GM23338 (cell line): ENCODE results near the gene PIP5K1C.

Experiments
- STAT1 ChIP-seq: IDR thresholded peaks from one replicate; pipeline ENCODE4 v1.6.1; 2016; ENCODE audit warnings: antibody characterized with exemption; ENCODE audit not compliant: unreplicated experiment
- TF ChIP-seq, protein P1 (sequence below), 2 experiments: fragments of 200-600 bp in 1 of 2; sonication (generic) in 1 of 2; conservative IDR thresholded peaks; 2 replicates each; pipeline versions ENCODE4 v1.5.1 to v1.6.1; 2016 to 2017; ENCODE audit warnings: antibody characterized with exemption in 2 of 2, low read depth in 2 of 2, mild to moderate bottlenecking in 2 of 2, moderate library complexity in 1 of 2

DNA sequence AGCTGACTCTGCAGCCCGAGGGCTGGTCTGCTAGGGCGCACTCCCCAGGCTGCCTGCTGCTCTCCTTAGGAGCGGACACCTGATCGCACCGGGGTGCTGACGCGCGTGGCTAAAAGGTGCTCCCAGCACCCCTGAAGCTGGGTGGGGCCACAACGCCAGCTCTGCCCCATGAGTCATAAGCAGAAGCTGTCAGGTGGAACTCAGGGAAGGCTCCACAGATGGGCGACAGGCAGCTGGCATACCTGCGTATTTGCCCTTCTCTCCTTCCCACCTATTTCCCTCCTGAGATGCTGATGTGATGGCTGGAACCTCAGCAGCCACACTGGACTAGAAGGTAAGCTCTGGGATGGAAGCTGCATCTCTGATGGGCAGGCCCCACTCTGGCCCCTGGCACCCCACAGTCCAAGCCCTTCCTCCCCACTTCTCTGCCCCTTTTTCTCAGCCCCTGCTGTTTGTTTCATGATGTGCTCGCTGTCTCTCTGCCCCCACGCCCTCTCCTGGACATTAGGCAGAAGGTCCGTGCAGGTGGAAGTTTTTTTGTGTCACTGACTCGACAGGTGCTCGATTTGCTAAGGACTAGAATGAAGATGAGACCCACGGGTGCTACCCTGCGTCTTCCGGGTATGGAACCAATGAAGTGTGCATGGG is 43.4 kb downstream of the PIP5K1C start:
- TF ChIP-seq STAT1, result no peak
- TF ChIP-seq, protein P1, sequence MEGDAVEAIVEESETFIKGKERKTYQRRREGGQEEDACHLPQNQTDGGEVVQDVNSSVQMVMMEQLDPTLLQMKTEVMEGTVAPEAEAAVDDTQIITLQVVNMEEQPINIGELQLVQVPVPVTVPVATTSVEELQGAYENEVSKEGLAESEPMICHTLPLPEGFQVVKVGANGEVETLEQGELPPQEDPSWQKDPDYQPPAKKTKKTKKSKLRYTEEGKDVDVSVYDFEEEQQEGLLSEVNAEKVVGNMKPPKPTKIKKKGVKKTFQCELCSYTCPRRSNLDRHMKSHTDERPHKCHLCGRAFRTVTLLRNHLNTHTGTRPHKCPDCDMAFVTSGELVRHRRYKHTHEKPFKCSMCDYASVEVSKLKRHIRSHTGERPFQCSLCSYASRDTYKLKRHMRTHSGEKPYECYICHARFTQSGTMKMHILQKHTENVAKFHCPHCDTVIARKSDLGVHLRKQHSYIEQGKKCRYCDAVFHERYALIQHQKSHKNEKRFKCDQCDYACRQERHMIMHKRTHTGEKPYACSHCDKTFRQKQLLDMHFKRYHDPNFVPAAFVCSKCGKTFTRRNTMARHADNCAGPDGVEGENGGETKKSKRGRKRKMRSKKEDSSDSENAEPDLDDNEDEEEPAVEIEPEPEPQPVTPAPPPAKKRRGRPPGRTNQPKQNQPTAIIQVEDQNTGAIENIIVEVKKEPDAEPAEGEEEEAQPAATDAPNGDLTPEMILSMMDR (conservative IDR thresholded peaks at IDR 0.05; ENCODE audit: low read depth in 2 of 2), result peak in 1 of 2 experiments; percentile 26; a peak in 2 of 4 replicates
